K562 (cell line): ENCODE measurements around the gene AMELX. TPM values are rescaled to one million over a fixed set of nuclear protein-coding genes. Genes with fewer than 3 reads are reported as not detected.
A peak's percentile ranks its signal among the peaks of the same experiment; 100 is the strongest.

Source experiments
- CBX3 ChIP-seq, 2 experiments: IDR thresholded peaks; 1 replicate in 1 of 2; 2 replicates in 1 of 2; pipeline ENCODE4 v1.6.1; 2012; ENCODE audit warnings: inconsistent platforms in 2 of 2, low read length in 2 of 2, borderline replicate concordance in 1 of 2, control low read depth in 1 of 2
- CEBPB ChIP-seq: fragments of 450-650 bp; IDR thresholded peaks from 2 replicates; pipeline ENCODE4 v1.6.1; 2016; ENCODE audit warnings: missing genetic modification characterization, missing compliant biosample characterization
- ETV6 ChIP-seq, 3 experiments: fragments of 150-350 bp in 1 of 3; sonication (generic) in 1 of 3; formaldehyde crosslinking in 1 of 3; IDR thresholded peaks; 2 replicates each; pipeline versions ENCODE4 v1.6.1 to v1.8.0; 2014 to 2022; ENCODE audit warnings: borderline replicate concordance in 2 of 3, low read depth in 2 of 3, antibody characterized with exemption in 1 of 3, low read length in 1 of 3, mild to moderate bottlenecking in 1 of 3, missing genetic modification reagents in 1 of 3
- FOXA3 ChIP-seq, 2 experiments: fragments of 450-650 bp in 1 of 2; sonication (generic) in 1 of 2; formaldehyde crosslinking; IDR thresholded peaks in 1 of 2; conservative IDR thresholded peaks in 1 of 2; 2 replicates each; pipeline versions ENCODE4 v1.4.0 to v1.8.0; 2020 to 2022; ENCODE audit warnings: mild to moderate bottlenecking in 2 of 2, missing genetic modification reagents in 1 of 2
- HDAC1 ChIP-seq, 2 experiments: fragments of 450-650 bp; IDR thresholded peaks; 2 replicates each; pipeline ENCODE4 v1.6.1; 2016 to 2017; ENCODE audit warnings: inconsistent platforms in 1 of 2, mild to moderate bottlenecking in 1 of 2, moderate library complexity in 1 of 2
- ILF3 ChIP-seq: fragments of 450-650 bp; IDR thresholded peaks from 2 replicates; pipeline ENCODE4 v1.6.1; 2018; ENCODE audit warnings: antibody characterized with exemption, mild to moderate bottlenecking, moderate library complexity, borderline replicate concordance
- POLR2H ChIP-seq: IDR thresholded peaks from 2 replicates; pipeline ENCODE4 v1.6.1; 2016; ENCODE audit warnings: missing genetic modification characterization, low read depth, mild to moderate bottlenecking, control low read depth, missing compliant biosample characterization, moderate library complexity
- SOX6 ChIP-seq: fragments of 450-650 bp; IDR thresholded peaks from 2 replicates; pipeline ENCODE4 v1.6.1; 2014; ENCODE audit warnings: mild to moderate bottlenecking
- polyA plus RNA-seq, 8 experiments: library from polyadenylated mRNA; depleted of rRNA in 4 of 8; stranded (reverse) in 5 of 8; unstranded in 3 of 8; fragments of >200 nt; fragmentation: Nextera tagmentation in 2 of 8; fragmentation: Illumina TruSeq in 1 of 8; extraction: Ambion mirVana in 2 of 8; extraction: Trizol in 1 of 8; gene quantifications; 2 replicates each; pipeline versions ENCODE4 v1.2.1 to v1.2.3, GENCODE V29; 2011 to 2014; ENCODE audit warnings: inconsistent platforms in 1 of 8, missing spikeins in 1 of 8
- total RNA-seq, 7 experiments: library from RNA; depleted of rRNA in 6 of 7; stranded (reverse); fragments of >200 nt in 6 of 7; fragmentation: Illumina TruSeq in 2 of 7; extraction: Trizol in 2 of 7; gene quantifications; 2 replicates each; pipeline versions ENCODE4 v1.2.1 to v1.2.3, GENCODE V29; 2011 to 2021; ENCODE audit warnings: low replicate concordance in 1 of 7
- TF ChIP-seq, protein P1 (sequence below): fragments of 250-450 bp; sonication (Bioruptor Pico); IDR thresholded peaks from 2 replicates; pipeline ENCODE4 v1.8.0; 2021; ENCODE audit warnings: moderate library complexity, mild to moderate bottlenecking, inconsistent platforms

Gene AMELX
- total and polyA plus RNA-seq, 9 of the 15 experiments (the other 6 are each of a cell fraction or from before 2014, with no cell fraction given), result 0.22 TPM; not detected in 8

GRCh38 chrX:11254417-11255109, 38.6 kb upstream of the AMELX start (continued):
- TF ChIP-seq, protein P1, sequence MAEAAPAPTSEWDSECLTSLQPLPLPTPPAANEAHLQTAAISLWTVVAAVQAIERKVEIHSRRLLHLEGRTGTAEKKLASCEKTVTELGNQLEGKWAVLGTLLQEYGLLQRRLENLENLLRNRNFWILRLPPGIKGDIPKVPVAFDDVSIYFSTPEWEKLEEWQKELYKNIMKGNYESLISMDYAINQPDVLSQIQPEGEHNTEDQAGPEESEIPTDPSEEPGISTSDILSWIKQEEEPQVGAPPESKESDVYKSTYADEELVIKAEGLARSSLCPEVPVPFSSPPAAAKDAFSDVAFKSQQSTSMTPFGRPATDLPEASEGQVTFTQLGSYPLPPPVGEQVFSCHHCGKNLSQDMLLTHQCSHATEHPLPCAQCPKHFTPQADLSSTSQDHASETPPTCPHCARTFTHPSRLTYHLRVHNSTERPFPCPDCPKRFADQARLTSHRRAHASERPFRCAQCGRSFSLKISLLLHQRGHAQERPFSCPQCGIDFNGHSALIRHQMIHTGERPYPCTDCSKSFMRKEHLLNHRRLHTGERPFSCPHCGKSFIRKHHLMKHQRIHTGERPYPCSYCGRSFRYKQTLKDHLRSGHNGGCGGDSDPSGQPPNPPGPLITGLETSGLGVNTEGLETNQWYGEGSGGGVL (CRISPR knock-in tag), result no peak
- TF ChIP-seq HDAC1 (IDR thresholded peaks at IDR 0.05) (0 out of 4 replicates have a peak, but pooled peaks of 1 of the 2 experiments have one; percentile 42), ILF3 (no peak), CBX3 (IDR thresholded peaks at IDR 0.05; ENCODE audit: borderline replicate concordance in 1 of 2, low read length in 2 of 2) (peak in 1 of 2 experiments; percentile 22; a peak in 1 of 3 replicates), FOXA3 (CRISPR knock-in tag; conservative IDR thresholded peaks at IDR 0.05 in 1 of 2, IDR thresholded peaks at IDR 0.05 in 1 of 2) (no peak), CEBPB (tag) (no peak), POLR2H (no peak), ETV6 (IDR thresholded peaks at IDR 0.05; ENCODE audit: borderline replicate concordance in 1 of 2, low read depth in 2 of 2, low read length in 1 of 2) (no peak), ETV6 (CRISPR knock-in tag; IDR thresholded peaks at IDR 0.05; ENCODE audit: borderline replicate concordance) (no peak), SOX6 (no peak)
